MM.1S (cell line): ENCODE results near the gene MAB21L4.

Source experiments
- CTCF ChIP-seq: fragments of 300-600 bp; sonication (generic); IDR thresholded peaks from 2 replicates; pipeline ENCODE4 v1.5.1; 2016; ENCODE audit warnings: antibody characterized with exemption, low read length, mixed read lengths
- EZH2 ChIP-seq: fragments of 300-600 bp; sonication (generic); optimal IDR thresholded peaks from 2 replicates; pipeline ENCODE3; 2017; ENCODE audit warnings: low read depth, mild to moderate bottlenecking, antibody characterized with exemption, low read length, mixed read lengths

GRCh38 chr2:240846873-240847595 lies 48.9 kb downstream of the MAB21L4 start:
- TF ChIP-seq CTCF, result no peak
- no peak for TF ChIP-seq EZH2
